ENCODE measurements around the gene CFAP61.

CFAP61 gene

DNA sequence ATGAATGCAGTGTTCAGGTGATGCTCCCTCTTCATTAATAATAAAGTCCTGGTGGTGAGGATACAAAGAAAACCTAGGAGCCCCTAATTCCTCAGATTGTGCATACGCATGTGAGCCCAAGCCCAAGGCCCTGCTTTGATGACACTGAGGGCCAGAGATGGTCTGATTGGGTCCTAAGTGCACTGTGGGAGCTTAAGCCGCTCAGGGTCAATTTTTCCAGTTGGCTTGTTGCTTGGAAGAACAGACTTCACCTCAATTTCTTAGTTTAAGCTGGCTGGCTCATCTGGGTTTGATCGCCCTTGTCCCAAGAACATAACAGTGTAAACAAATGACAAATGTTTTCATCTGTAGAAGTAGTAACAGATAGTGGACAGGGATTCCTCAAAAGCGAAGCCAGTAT is 357.0 kb downstream of the CFAP61 start:
- no peak for DNase-seq
